Natural killer cell treated with Interleukin-12 subunit alpha and Interleukin-12 subunit beta and Interleukin-15 and Interleukin-18, amount 100 ng/mL, for 72 hours (primary cell): ENCODE results near the gene ATP1A3. TPM values are rescaled to one million over a fixed set of nuclear protein-coding genes. Genes with fewer than 3 reads are reported as not detected.

Experiments
- ATAC-seq, 2 donors: fragments of 150-1000 bp; cut with Tn5 transposase in 1 of 2; sonication (Bioruptor Pico), chemical (Tn5 transposase) in 1 of 2; 2 replicates each; pipeline ENCODE4 v1.10.0; 2021
- DNase-seq: peaks from one replicate; pipeline ENCODE4 v3.0.0; 2022; ENCODE audit warnings: low spot score
- H3K27ac Mint-ChIP-seq, 2 donors: 1 replicate in 1 of 2; 2 replicates in 1 of 2; pipeline ENCODE4 v1.8.0; 2022; ENCODE audit warnings: mixed read lengths in 2 of 2, mild to moderate bottlenecking in 1 of 2, moderate library complexity in 1 of 2
- H3K27me3 Mint-ChIP-seq, 2 donors: 1 replicate in 1 of 2; 2 replicates in 1 of 2; pipeline ENCODE4 v1.8.0; 2022; ENCODE audit warnings: mixed read lengths in 2 of 2
- H3K36me3 Mint-ChIP-seq: one replicate; pipeline ENCODE4 v1.8.0; 2022; ENCODE audit warnings: mixed read lengths
- H3K4me1 Mint-ChIP-seq, 2 donors: 1 replicate in 1 of 2; 2 replicates in 1 of 2; pipeline ENCODE4 v1.8.0; 2022; ENCODE audit warnings: low read depth in 2 of 2, mixed read lengths in 2 of 2, mild to moderate bottlenecking in 1 of 2
- H3K4me3 Mint-ChIP-seq: one replicate; pipeline ENCODE4 v1.8.0; 2022; ENCODE audit warnings: mixed read lengths
- H3K9me3 Mint-ChIP-seq: 2 replicates; pipeline ENCODE4 v1.8.0; 2022; ENCODE audit warnings: mixed read lengths
- total RNA-seq, 2 donors: library from RNA; stranded (reverse); gene quantifications; one replicate each; pipeline ENCODE4 v1.2.3, GENCODE V29; 2022

Gene ATP1A3
- total RNA-seq, 2 donors from 2014 or later, result 2.0 to 4.2 TPM

DNA sequence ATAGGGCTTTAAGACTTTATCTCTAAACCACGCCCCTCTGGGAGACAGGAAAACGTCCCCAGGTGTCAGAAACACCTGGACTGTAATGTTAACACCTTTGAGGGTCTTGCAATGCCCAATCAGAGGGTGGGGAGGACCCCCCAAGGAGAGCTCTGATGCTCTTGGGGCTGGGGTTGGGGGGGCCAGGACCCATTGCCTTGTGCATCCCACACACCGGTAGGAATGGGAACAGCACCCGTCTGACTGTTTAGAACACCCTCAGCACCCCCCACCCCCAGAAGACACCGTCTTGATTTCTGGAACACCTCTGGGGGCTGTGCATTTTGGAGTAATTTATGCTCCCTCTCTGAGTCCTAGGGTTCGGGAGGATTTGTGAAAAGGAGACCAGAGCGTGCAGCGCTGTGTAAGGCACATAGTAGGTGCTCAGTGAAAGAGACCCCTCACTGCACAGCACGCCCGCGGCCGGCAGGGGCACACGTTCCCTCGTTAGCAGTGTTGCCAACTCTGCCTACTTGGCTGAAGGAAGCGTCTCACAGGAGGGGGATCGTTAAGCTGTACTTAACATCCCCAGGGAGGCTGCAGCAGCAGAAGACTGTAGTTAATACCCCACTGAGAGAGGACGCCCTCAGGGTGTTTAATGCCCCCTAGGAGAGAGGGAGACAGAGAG, 63.0 kb downstream of the ATP1A3 start:
- Mint-ChIP-seq H3K36me3 (no peaks in the 10 kb centered on the region), H3K4me3 (no peak overlapping the region), H3K27me3 (peaks cover 17 to 20% of the 10 kb centered on the region in 2 donors), H3K27ac (no peak overlapping the region), H3K9me3 (no peaks in the 10 kb centered on the region), H3K4me1 (peaks cover 30 to 40% of the 10 kb centered on the region in 2 donors)
- DNase-seq, result no peak
- ATAC-seq, result no peak

DNA sequence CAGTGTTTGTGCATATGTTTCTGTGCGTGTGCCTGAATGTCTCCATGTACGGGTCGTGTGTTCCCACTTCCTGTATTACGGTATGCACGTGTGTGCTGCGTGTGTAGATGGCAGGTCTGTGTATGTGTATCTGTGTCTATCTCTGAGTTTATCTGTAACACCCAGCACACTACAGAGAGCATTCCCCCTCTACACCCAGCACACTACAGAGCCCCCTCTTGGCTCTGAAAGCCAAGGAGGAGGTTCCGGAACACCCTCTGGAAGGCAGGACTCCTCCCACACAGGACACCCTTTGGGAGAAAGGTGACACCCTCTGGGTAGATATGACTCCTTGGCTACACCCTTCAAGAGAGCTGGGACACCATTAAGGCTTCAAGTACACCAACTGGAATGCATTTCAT, 63.7 kb downstream of the ATP1A3 start:
- DNase-seq, result no peak
- peak overlapping the region; percentile 30 for H3K4me3 Mint-ChIP-seq
- no peaks in the 10 kb centered on the region for H3K36me3 Mint-ChIP-seq
- H3K9me3 Mint-ChIP-seq, result no peaks in the 10 kb centered on the region
- H3K4me1 Mint-ChIP-seq, result peaks cover 27 to 37% of the 10 kb centered on the region in 2 donors
- no peak overlapping the region for H3K27ac Mint-ChIP-seq
- peaks cover 15% of the 10 kb centered on the region in 2 donors for H3K27me3 Mint-ChIP-seq
- ATAC-seq, result no peak

DNA sequence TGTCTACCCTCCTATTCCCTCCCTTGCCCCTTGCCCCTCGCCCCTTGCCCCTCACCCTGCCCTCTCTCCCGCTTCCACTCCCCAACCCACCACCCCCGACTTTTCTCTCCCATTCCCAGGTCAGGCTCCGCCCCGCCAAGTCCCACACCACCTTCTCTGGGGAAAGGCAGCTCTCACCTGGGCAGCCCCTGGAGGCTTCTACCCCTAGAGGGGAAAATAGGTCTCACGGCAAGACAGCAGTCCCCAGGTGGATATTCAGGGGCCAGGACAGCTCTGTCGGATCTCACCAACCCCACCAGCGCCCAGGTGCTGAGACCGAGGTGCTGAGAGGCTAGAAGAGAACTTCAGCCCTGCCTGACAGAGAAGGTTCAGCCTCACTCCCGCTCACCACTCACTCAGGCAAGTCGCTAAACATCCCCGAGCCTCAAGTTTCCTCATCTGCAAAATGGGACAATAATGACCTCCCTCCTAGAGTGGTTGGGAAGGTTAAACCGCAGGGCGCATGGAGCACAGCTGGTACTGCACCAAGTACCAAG, 64.4 kb downstream of the ATP1A3 start:
- Mint-ChIP-seq H3K27ac (peak overlapping the region in 1 of 2 donors; percentile 69), H3K36me3 (no peaks in the 10 kb centered on the region), H3K9me3 (no peaks in the 10 kb centered on the region), H3K27me3 (peaks cover 8 to 9% of the 10 kb centered on the region in 2 donors), H3K4me1 (peaks cover 20 to 30% of the 10 kb centered on the region in 2 donors), H3K4me3 (peak overlapping the region; percentile 87)
- ATAC-seq (no peak), DNase-seq (no peak)

DNA sequence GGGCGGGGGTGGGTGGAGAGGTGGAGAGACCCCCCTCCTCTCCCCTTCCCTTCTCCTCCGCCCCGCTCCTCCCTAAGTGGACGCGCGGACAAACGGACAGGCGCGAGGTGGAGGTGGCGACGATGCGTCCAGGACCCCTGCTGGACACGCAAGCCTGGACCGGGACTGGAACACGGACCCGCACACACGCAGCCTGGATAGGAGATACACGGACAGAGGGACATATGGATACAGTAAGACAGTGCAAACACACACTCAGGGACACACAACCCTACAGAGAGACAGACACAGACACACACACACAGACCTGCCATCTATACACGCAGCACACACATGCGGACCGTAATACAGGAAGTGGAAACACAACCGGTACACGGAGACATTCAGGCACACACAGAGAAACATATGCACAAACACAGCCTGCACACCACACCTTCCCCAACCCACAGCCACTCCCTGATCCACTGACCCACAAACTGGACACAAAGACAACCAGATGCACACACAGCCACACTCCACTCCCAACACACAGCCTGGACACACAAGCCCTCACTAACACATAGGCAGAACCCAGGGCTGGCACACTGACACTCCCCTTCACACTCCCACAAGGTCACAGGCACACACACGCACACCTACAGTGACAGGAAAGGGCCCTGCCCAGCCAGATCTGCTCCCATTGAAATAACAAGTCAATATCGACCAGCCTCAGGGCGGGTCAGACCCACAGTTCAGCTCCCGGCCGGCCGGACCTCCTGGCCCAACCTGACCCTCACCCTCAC, 65.1 kb downstream of the ATP1A3 start:
- Mint-ChIP-seq H3K36me3 (no peaks in the 10 kb centered on the region), H3K4me1 (peaks cover 20 to 27% of the 10 kb centered on the region in 2 donors), H3K4me3 (peak overlapping the region; percentile 87), H3K27ac (peak overlapping the region in 1 of 2 donors; percentile 69), H3K9me3 (no peaks in the 10 kb centered on the region), H3K27me3 (peaks cover 7 to 9% of the 10 kb centered on the region in 2 donors)
- DNase-seq (no peak), ATAC-seq (peak; percentile 34 to 60)

DNA sequence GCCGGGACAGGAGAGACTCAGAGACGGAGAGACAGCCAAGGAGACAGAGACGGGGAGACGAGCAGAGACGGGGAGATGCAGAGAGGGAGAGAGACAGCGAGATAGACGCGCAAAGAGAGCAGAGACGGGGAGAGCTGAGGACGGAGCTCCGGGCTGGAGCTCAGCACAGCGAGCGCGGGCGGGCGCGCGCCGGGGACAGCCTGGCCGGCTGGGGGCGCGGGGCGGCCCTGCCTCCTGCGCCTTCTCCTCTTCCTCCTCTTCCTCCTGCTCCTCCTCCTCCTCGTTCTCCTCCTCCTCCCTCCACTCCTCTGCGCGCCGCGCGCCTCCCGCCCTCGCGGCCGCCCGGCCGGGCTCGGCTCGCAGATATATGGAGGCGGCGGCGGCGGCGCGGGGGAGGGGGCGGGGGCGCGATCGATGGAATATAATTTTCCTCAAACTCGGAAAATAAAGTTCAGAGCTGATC, 65.8 kb downstream of the ATP1A3 start, which contains the start of gene ERFL:
Gene ERFL (minus strand): TSS at position 229 of the 463 bp plus-strand sequence. CDS start 15,530 bp downstream, outside the sequence.
- DNase-seq, result no peak
- H3K4me3 Mint-ChIP-seq, result peak within 1 kb of the TSS; percentile 88

DNA sequence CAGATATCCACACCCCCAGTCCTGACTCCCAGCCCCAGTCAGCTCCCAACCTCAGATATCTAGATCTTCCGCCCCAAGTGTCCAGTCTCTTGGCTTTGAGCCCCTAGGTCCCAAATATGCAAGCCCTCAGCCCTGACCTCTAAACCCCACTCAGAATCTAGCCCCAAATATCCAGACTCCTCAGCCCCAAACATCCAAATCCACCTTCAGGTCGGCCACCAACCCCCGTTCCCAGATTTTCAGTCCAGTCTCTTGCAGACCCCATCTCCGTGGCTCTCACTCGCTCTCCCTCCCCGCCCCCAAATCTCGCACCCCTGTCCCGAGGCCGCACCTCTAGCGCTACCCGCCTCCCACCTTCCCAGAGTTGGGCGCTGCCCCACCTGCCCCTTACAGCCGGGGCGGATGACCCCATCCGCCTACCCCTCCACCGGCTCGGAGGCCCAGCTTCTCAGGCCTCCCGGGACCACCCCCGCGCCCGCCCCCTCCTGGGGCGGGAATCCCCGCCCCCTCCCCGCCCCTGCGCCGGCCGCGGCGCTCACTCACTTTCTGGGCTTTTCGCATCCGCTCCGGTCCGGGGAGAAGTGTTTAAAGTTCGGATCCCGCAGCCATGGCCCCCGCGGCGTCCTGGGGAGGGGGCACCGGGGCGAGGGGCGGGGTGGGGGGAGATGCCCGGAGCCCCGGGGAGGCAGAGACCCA, 66.4 kb downstream of the ATP1A3 start:
- Mint-ChIP-seq H3K9me3 (no peaks in the 10 kb centered on the region), H3K36me3 (no peaks in the 10 kb centered on the region), H3K27me3 (peaks cover 15 to 18% of the 10 kb centered on the region in 2 donors), H3K4me3 (peak overlapping the region; percentile 88), H3K27ac (no peak overlapping the region), H3K4me1 (peaks cover 21 to 24% of the 10 kb centered on the region in 2 donors)
- ATAC-seq (peak; percentile 41 to 55), DNase-seq (no peak)

More for the DNA sequence above, 65.8 kb downstream of the ATP1A3 start, which contains the start of gene ERFL:
- ATAC-seq, result peak; percentile 45 to 58
- H3K36me3 Mint-ChIP-seq, result no peaks in the 10 kb centered on the region
- peaks cover 12% of the 10 kb centered on the region in 2 donors for H3K27me3 Mint-ChIP-seq
- no peaks in the 10 kb centered on the region for H3K9me3 Mint-ChIP-seq
- H3K27ac Mint-ChIP-seq, result peak within 1 kb of the TSS in 1 of 2 donors; percentile 69
- H3K4me1 Mint-ChIP-seq, result peaks cover 17 to 22% of the 10 kb centered on the region in 2 donors

DNA sequence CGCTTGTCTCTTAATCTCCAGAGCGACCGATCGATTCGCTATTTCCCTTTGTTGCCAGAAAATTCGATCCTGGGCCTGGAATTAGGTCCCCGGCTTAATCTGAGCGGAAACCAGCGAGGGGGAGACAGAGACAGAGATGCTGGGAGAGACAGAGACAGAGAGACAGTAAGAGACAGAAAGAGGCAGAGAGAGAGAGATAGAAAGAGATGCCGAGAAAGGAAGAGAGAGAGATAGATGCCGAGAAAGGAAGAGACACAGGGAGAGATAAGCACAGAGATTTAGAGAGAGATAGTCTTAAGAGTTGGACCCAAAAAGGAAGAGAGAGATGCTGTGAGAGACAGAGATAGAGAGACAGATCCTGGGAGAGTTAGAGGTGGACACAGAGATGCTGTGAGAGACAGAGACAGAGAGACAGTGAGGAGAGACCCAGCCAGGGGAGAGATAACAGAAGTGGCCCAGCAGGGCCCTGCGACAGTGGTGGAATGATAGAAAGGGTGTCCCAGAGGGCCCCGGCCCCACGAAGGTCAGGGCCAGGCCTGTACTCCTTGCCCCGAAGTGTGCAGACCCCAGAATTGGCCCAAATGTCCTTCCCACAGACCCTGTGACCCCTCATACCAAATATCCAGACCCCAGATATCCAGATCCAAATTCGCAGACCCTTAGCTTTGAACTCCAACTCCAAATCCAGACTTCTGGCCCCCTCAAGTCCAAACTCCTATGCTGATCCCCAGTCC, 67.1 kb downstream of the ATP1A3 start:
- H3K27ac Mint-ChIP-seq, result no peak overlapping the region
- no peak for DNase-seq
- H3K4me3 Mint-ChIP-seq, result no peak overlapping the region
- H3K27me3 Mint-ChIP-seq, result peaks cover 20 to 24% of the 10 kb centered on the region in 2 donors
- no peak for ATAC-seq
- H3K4me1 Mint-ChIP-seq, result peaks cover 26 to 29% of the 10 kb centered on the region in 2 donors
- H3K36me3 Mint-ChIP-seq, result no peaks in the 10 kb centered on the region
- H3K9me3 Mint-ChIP-seq, result no peaks in the 10 kb centered on the region

DNA sequence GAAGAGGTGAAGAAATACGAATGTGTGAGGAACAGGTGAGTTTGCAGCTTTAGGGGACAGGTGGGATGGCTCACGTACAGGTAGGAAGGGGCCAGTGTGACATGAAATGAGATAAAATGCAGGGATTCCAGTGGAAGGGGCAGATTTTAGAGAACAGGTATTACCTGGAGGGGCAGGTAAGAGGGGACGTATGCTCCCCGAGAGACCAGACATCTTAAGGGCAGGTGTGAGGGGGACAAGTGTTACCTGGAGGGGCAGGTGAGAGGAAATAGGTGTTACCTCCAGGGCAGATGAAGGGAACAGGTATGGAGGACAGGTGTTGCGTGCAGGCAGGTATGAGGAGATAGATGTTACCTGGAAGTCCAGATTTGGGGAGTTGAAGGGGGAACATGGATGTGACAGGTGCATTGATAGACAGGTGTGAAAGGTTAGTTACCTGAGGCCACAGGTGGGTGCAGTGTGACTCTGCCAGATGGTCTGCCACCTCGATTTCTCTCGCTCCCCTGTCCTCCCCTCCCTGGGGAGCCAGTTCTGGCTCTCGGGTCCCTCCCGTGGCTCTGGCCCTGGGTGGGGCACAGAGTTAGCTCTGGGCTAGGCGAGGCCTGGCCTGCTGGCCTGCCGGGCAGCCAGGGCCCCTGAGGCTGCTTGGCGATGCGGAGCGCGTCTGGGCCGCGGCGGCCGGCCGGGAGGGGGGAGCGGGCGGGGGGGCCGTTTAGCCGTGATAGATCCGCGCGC, 67.8 kb downstream of the ATP1A3 start:
- ATAC-seq (no peak), DNase-seq (no peak)
- H3K4me3 Mint-ChIP-seq, result no peak overlapping the region
- H3K9me3 Mint-ChIP-seq, result no peaks in the 10 kb centered on the region
- H3K36me3 Mint-ChIP-seq, result no peaks in the 10 kb centered on the region
- no peak overlapping the region for H3K27ac Mint-ChIP-seq
- H3K27me3 Mint-ChIP-seq, result peaks cover 23 to 31% of the 10 kb centered on the region in 2 donors
- H3K4me1 Mint-ChIP-seq, result peaks cover 30 to 32% of the 10 kb centered on the region in 2 donors

DNA sequence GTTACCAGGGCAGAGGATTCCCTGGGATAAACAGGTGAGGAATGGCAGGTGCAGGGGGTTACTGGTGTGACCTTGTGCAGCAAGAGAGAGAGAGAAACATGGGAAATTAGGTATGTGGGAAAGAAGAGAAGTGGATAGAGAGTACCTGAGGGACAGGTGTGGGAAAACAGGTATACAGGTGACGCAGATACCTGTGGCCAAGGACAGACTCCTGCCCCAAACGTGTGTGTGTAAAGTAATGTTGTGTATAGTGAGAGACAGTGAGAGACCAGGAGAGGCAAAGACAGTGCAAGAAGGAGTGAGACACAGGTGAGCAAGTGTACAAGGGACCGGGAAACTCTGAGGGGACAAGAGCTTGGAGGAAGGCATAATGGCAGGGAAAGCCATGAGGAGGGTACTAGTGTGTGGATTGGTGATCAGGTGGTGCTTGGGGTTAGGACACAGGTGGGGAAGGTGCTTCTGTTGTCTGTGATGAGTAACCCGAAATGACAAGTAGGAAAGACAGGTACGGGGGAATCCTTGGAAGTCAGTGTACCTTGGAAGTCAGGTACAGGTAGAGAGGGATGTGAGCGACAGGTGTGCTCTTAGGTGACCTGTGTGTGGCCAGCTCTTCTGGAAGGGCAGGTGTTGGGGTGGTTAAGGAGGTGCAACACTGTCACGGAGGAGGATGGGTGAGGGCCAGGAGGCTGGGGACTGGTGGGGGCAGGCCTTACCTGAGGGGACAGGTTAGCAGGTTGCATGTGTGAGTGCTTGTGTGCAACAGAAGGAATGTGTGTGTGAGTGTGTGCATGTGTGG, 68.6 kb downstream of the ATP1A3 start:
- Mint-ChIP-seq H3K36me3 (no peaks in the 10 kb centered on the region), H3K4me3 (no peak overlapping the region)
- no peak for ATAC-seq

DNA sequence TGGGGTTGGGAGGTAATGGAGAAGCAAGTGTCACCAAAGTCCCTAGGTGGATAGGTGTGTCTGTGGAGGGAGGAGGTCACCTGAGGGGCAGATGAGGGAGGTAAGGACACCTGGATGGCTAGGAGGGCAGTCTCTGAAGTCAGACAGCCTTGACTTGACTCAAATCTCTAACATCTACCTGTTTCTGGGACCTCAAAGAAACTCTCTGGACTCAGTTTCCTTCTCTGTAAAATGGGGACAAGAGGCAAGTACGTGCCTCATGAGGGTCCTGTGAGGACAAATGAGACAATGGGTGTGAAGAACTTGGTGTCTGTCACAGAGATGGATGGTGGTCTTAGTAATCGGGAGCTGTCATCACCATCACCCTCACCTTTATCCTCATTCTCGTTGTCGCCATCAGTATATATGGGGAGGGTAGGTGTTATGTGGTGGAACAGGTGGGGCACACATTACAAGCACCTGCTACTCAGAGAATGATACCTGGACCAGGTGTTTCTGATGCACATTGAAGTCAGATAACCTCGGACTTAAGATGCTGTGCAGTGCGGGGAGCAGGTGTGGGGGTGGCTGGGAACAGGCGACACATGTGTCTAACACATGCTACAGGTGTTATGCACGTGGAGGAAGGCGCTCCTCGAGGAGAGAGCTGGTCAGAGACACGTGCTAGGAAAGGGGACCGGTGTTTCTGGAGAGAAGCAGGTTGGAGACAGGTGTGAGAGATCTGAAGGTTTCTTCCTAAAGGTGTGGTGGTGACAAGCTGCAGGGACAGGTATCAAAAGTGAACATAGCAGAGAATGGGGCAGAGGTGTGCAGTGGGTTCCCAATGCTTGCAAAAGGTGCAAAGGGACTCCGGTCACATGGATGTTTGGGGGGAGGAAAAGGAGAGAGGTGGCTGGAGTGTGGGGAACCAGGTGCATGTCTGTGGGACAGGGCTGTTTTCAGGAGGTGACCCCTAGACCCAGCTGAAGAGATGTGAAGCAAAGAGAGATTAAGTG, 69.6 kb downstream of the ATP1A3 start:
- Mint-ChIP-seq H3K27ac (no peak overlapping the region), H3K27me3 (peaks cover 20 to 34% of the 10 kb centered on the region in 2 donors), H3K4me1 (peaks cover 24 to 27% of the 10 kb centered on the region in 2 donors), H3K9me3 (no peaks in the 10 kb centered on the region), H3K4me3 (no peak overlapping the region), H3K36me3 (no peaks in the 10 kb centered on the region)
- DNase-seq (no peak), ATAC-seq (no peak)

More for the DNA sequence above, 68.6 kb downstream of the ATP1A3 start:
- H3K27me3 Mint-ChIP-seq, result peaks cover 21 to 34% of the 10 kb centered on the region in 2 donors
- no peak for DNase-seq
- no peak overlapping the region for H3K27ac Mint-ChIP-seq
- peaks cover 30 to 32% of the 10 kb centered on the region in 2 donors for H3K4me1 Mint-ChIP-seq
- no peaks in the 10 kb centered on the region for H3K9me3 Mint-ChIP-seq
